Measurements from ENCODE around the gene ADISSP. TPM values are rescaled to one million over a fixed set of nuclear protein-coding genes. Genes with fewer than 3 reads are reported as not detected.

Gene ADISSP
- total and polyA plus RNA-seq, 2 of the 13 experiments (the other 11 are each of a cell fraction or from before 2014, with no cell fraction given) = 38.3 to 90.6 TPM

DNA sequence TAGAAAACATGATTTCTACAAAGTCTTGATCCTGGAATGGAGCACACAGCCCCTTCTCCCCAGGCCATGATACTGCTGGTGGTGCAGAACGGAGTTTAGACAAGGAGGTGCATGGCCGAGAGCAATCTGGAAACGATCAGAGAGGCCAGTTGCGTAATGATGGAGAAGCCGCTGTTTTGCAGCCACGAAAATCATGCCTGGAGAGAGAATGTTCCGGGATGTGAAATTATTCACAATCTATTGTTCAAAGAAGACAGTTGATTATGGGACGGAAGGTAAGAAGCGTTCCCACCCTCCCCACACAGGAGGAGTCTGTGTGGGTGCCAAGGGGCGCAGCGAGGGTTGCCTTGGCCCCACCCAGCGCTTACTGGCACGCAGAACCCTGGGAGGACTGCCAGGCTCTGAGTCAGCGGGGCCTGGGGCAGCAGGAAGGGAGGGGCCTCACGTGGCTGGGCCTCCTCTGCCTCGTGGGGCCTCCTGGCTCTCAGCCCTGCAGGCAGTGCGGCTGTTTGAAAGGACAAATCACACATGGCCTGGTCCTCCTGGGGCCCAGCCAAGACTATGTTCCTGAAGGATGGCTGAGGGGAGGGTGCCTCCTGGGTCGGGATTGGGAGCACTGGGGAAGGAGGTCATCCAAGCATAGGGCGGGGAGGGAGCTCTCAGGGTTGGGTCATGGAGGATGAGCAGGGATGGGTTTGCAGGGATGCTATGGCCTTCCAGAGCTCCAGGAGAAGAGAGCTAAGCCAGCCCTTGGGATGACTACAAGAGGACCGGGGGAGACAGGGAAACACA is 44.1 kb upstream of the ADISSP start (continued):
- TF ChIP-seq TEF (CRISPR knock-in tag; IDR thresholded peaks at IDR 0.05) = peak; percentile 87
- no peak; the same call in 1 of the 2 replicates for TF ChIP-seq ZNF776 (CRISPR knock-in tag; IDR thresholded peaks at IDR 0.05)
- TF ChIP-seq FOXA1 (IDR thresholded peaks at IDR 0.05) = no peak
- TF ChIP-seq FOXA1 (CRISPR knock-in tag; IDR thresholded peaks at IDR 0.05) = 0 out of 2 replicates have a peak, but pooled peaks have one; percentile 46
- TF ChIP-seq, protein P1, sequence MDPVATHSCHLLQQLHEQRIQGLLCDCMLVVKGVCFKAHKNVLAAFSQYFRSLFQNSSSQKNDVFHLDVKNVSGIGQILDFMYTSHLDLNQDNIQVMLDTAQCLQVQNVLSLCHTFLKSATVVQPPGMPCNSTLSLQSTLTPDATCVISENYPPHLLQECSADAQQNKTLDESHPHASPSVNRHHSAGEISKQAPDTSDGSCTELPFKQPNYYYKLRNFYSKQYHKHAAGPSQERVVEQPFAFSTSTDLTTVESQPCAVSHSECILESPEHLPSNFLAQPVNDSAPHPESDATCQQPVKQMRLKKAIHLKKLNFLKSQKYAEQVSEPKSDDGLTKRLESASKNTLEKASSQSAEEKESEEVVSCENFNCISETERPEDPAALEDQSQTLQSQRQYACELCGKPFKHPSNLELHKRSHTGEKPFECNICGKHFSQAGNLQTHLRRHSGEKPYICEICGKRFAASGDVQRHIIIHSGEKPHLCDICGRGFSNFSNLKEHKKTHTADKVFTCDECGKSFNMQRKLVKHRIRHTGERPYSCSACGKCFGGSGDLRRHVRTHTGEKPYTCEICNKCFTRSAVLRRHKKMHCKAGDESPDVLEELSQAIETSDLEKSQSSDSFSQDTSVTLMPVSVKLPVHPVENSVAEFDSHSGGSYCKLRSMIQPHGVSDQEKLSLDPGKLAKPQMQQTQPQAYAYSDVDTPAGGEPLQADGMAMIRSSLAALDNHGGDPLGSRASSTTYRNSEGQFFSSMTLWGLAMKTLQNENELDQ (CRISPR knock-in tag; IDR thresholded peaks at IDR 0.05; ENCODE audit: borderline replicate concordance) = no peak
- TF ChIP-seq, protein P2, sequence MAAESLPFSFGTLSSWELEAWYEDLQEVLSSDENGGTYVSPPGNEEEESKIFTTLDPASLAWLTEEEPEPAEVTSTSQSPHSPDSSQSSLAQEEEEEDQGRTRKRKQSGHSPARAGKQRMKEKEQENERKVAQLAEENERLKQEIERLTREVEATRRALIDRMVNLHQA (CRISPR knock-in tag; IDR thresholded peaks at IDR 0.05) = no peak
- peak; percentile 93 for TF ChIP-seq ZNF33B (CRISPR knock-in tag; IDR thresholded peaks at IDR 0.05)
- no peak for TF ChIP-seq MBNL3 (CRISPR knock-in tag; conservative IDR thresholded peaks at IDR 0.05)
- TF ChIP-seq, protein P3, sequence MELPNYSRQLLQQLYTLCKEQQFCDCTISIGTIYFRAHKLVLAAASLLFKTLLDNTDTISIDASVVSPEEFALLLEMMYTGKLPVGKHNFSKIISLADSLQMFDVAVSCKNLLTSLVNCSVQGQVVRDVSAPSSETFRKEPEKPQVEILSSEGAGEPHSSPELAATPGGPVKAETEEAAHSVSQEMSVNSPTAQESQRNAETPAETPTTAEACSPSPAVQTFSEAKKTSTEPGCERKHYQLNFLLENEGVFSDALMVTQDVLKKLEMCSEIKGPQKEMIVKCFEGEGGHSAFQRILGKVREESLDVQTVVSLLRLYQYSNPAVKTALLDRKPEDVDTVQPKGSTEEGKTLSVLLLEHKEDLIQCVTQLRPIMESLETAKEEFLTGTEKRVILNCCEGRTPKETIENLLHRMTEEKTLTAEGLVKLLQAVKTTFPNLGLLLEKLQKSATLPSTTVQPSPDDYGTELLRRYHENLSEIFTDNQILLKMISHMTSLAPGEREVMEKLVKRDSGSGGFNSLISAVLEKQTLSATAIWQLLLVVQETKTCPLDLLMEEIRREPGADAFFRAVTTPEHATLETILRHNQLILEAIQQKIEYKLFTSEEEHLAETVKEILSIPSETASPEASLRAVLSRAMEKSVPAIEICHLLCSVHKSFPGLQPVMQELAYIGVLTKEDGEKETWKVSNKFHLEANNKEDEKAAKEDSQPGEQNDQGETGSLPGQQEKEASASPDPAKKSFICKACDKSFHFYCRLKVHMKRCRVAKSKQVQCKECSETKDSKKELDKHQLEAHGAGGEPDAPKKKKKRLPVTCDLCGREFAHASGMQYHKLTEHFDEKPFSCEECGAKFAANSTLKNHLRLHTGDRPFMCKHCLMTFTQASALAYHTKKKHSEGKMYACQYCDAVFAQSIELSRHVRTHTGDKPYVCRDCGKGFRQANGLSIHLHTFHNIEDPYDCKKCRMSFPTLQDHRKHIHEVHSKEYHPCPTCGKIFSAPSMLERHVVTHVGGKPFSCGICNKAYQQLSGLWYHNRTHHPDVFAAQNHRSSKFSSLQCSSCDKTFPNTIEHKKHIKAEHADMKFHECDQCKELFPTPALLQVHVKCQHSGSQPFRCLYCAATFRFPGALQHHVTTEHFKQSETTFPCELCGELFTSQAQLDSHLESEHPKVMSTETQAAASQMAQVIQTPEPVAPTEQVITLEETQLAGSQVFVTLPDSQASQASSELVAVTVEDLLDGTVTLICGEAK (IDR thresholded peaks at IDR 0.05) = no peak
- TF ChIP-seq, protein P3 (CRISPR knock-in tag; IDR thresholded peaks at IDR 0.05) = peak; percentile 91
- peak; percentile 89 for TF ChIP-seq MEIS2 (CRISPR knock-in tag; IDR thresholded peaks at IDR 0.05)

Data from HepG2 (cell line).